ENCODE results near the gene MYCN. TPM values are rescaled to one million over a fixed set of nuclear protein-coding genes. Genes with fewer than 3 reads are reported as not detected.

MYCN gene
- polyA plus RNA-seq, 3 donors, result not detected

DNA sequence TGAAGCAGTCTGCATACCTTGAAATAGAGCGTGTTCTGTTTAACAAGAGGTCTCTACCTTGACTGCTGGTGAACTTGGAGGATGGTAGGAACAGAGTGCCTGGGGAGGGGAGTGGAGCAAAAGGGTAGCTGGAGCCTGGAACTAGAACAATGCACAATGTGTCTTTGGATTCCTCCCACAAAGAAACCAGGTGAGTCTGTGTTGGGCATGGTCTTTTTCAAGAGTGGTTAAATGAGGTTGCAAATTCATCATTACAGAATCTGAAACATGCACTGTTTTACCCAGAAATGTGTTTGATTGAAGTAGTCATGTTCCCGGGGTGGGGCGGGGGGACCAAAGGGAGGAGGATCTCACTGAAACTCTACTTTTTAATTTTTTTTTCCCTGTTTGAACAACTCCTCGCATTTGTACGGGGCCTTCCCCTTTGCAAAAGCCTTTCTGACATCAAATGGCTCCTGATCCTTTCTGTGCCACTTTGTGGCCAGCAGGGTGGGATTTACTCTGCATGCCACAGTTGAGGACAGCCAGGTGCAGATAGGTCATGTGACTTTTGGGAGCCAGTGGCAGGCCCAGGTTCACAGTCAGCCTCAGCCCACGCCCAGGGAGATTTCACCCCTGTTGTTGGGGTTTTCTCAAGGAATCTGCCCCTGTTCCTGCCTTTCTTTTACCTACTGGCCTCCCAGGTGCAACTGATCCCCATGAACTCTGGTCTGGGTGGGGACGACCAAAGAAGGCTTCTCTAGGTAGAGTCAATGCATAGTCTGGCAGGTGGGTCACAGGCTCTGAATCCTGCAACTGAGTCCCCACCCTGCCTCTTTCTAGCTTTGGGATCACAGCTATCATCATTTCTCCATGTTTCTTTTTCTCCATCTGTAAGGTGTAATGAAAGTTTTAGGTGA is 28.2 kb downstream of the MYCN start:
- Histone ChIP-seq H3K9me3 (replicated peaks in 1 of 2; ENCODE audit: control insufficient read depth in 1 of 2, insufficient read depth in 1 of 2, low read length in 2 of 2) (no peaks in the 10 kb centered on the region), H3K27ac (ENCODE audit: low read depth in 1 of 2, low read length in 2 of 2) (no peak overlapping the region), H3K4me2 (replicated peaks; ENCODE audit: extremely low read depth, low read length, poor library complexity, severe bottlenecking) (no peak overlapping the region), H2AFZ (ENCODE audit: insufficient read depth, low read depth, low read length, poor library complexity, severe bottlenecking) (no peak overlapping the region), H3K4me1 (ENCODE audit: control insufficient read depth in 1 of 2, insufficient read depth in 2 of 2, low read length in 2 of 2) (peaks cover 15% of the 10 kb centered on the region in 2 donors), H4K20me1 (ENCODE audit: insufficient read depth, low read length) (no peaks in the 10 kb centered on the region), H3K79me2 (ENCODE audit: insufficient read depth, low read length) (no peaks in the 10 kb centered on the region), H3K9ac (ENCODE audit: insufficient read depth, low read length, poor library complexity, severe bottlenecking) (no peak overlapping the region), H3K27me3 (ENCODE audit: control insufficient read depth in 2 of 2, insufficient read depth in 2 of 2, low read length in 2 of 2) (no peaks in the 10 kb centered on the region), H3K36me3 (replicated peaks in 1 of 2; ENCODE audit: control insufficient read depth in 1 of 2, insufficient read depth in 2 of 2, low read length in 2 of 2) (no peaks in the 10 kb centered on the region), H3K4me3 (replicated peaks in 1 of 3; ENCODE audit: low read depth in 2 of 3, low read length in 3 of 3) (no peak overlapping the region)
- WGBS (ENCODE audit: insufficient coverage), result 96% methylated on average over 4 of the region's 7 CpGs
- TF ChIP-seq, protein P1, sequence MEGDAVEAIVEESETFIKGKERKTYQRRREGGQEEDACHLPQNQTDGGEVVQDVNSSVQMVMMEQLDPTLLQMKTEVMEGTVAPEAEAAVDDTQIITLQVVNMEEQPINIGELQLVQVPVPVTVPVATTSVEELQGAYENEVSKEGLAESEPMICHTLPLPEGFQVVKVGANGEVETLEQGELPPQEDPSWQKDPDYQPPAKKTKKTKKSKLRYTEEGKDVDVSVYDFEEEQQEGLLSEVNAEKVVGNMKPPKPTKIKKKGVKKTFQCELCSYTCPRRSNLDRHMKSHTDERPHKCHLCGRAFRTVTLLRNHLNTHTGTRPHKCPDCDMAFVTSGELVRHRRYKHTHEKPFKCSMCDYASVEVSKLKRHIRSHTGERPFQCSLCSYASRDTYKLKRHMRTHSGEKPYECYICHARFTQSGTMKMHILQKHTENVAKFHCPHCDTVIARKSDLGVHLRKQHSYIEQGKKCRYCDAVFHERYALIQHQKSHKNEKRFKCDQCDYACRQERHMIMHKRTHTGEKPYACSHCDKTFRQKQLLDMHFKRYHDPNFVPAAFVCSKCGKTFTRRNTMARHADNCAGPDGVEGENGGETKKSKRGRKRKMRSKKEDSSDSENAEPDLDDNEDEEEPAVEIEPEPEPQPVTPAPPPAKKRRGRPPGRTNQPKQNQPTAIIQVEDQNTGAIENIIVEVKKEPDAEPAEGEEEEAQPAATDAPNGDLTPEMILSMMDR (IDR thresholded peaks at IDR 0.05), result no peak
- H3K36me3 Mint-ChIP-seq, result no peaks in the 10 kb centered on the region
- H3K4me1 Mint-ChIP-seq, result peaks cover 16% of the 10 kb centered on the region
- DNase-seq, result no peak
- H3K27ac Mint-ChIP-seq, result no peak overlapping the region
- no peak overlapping the region for H3K4me3 Mint-ChIP-seq
- peaks cover 0 to 4% (median 2%) of the 10 kb centered on the region in 3 donors for H3K27me3 Mint-ChIP-seq (ENCODE audit: low read depth in 3 of 3)
- H3K9me3 Mint-ChIP-seq, result no peaks in the 10 kb centered on the region
- intact Hi-C loops (cut with micrococcal nuclease), result no loop called here

GRCh38 chr2:15969214-15969613 is 28.9 kb downstream of the MYCN start:
- no peak for DNase-seq
- Mint-ChIP-seq H3K4me1 (peaks cover 16% of the 10 kb centered on the region), H3K27me3 (ENCODE audit: low read depth in 3 of 3) (peaks cover 0 to 4% (median 2%) of the 10 kb centered on the region in 3 donors), H3K36me3 (no peaks in the 10 kb centered on the region), H3K9me3 (no peaks in the 10 kb centered on the region), H3K27ac (no peak overlapping the region), H3K4me3 (no peak overlapping the region)
- no peaks in the 10 kb centered on the region for H3K27me3 ChIP-seq (ENCODE audit: control insufficient read depth in 2 of 2, insufficient read depth in 2 of 2, low read length in 2 of 2)
- H3K4me2 ChIP-seq (replicated peaks; ENCODE audit: extremely low read depth, low read length, poor library complexity, severe bottlenecking), result no peak overlapping the region
- intact Hi-C loops (cut with micrococcal nuclease), result no loop called here
- H2AFZ ChIP-seq (ENCODE audit: insufficient read depth, low read depth, low read length, poor library complexity, severe bottlenecking), result no peak overlapping the region
- no CpG with 5 or more reads among the region's 4 CpGs for WGBS (ENCODE audit: insufficient coverage)
- H3K4me3 ChIP-seq (replicated peaks in 1 of 3; ENCODE audit: low read depth in 2 of 3, low read length in 3 of 3), result no peak overlapping the region
- no peaks in the 10 kb centered on the region for H3K79me2 ChIP-seq (ENCODE audit: insufficient read depth, low read length)
- H3K36me3 ChIP-seq (replicated peaks in 1 of 2; ENCODE audit: control insufficient read depth in 1 of 2, insufficient read depth in 2 of 2, low read length in 2 of 2), result no peaks in the 10 kb centered on the region
- no peaks in the 10 kb centered on the region for H4K20me1 ChIP-seq (ENCODE audit: insufficient read depth, low read length)
- H3K27ac ChIP-seq (ENCODE audit: low read depth in 1 of 2, low read length in 2 of 2), result no peak overlapping the region
- H3K9ac ChIP-seq (ENCODE audit: insufficient read depth, low read length, poor library complexity, severe bottlenecking), result no peak overlapping the region
- H3K4me1 ChIP-seq (ENCODE audit: control insufficient read depth in 1 of 2, insufficient read depth in 2 of 2, low read length in 2 of 2), result peaks cover 15% of the 10 kb centered on the region in 2 donors
- no peaks in the 10 kb centered on the region for H3K9me3 ChIP-seq (replicated peaks in 1 of 2; ENCODE audit: control insufficient read depth in 1 of 2, insufficient read depth in 1 of 2, low read length in 2 of 2)
- TF ChIP-seq, protein P1 (IDR thresholded peaks at IDR 0.05), result no peak

Measured in CD14-positive monocyte (primary cell).